Kidney (tissue), 14 donors: ENCODE results near the gene BORCS8. TPM values are rescaled to one million over a fixed set of nuclear protein-coding genes. Genes with fewer than 3 reads are reported as not detected.

Experiments used
- DNase-seq, 5 donors: peaks; one replicate each; pipeline ENCODE4 v3.0.0-alpha.2; 2013 to 2020
- FAIRE-seq: peaks from 2 replicates; lab custom pipeline; 2012; peaks lifted over from hg19 to GRCh38; lab: Jason Lieb, UNC
- H3K27ac ChIP-seq, 2 donors: one replicate each; pipeline ENCODE4 v1.7.0; 2013; ENCODE audit warnings: low read depth in 2 of 2, low read length in 2 of 2, inconsistent platforms in 1 of 2
- H3K27me3 ChIP-seq: one replicate; pipeline ENCODE4 v1.7.1; 2013; ENCODE audit warnings: low read length, inconsistent platforms; ENCODE audit not compliant: control insufficient read depth, insufficient read depth
- H3K36me3 ChIP-seq, 3 donors: one replicate each; pipeline versions ENCODE4 v1.7.0 to v1.7.1; 2013; ENCODE audit warnings: low read length in 3 of 3, control low read depth in 1 of 3, inconsistent platforms in 1 of 3; ENCODE audit not compliant: insufficient read depth in 3 of 3, control insufficient read depth in 2 of 3
- H3K4me1 ChIP-seq, 3 donors: one replicate each; pipeline versions ENCODE4 v1.7.0 to v1.7.1; 2013; ENCODE audit warnings: low read length in 3 of 3, inconsistent platforms in 1 of 3, low read depth in 1 of 3; ENCODE audit not compliant: control insufficient read depth in 2 of 3, insufficient read depth in 2 of 3
- H3K4me3 ChIP-seq, 3 donors: one replicate each; pipeline versions ENCODE4 v1.7.0 to v1.8.1; 2013; ENCODE audit warnings: low read length in 3 of 3, control low read depth in 1 of 3, inconsistent platforms in 1 of 3
- H3K9ac ChIP-seq, 3 donors: one replicate each; pipeline versions ENCODE4 v1.7.0 to v1.7.1; 2013; ENCODE audit warnings: low read length in 3 of 3, control low read depth in 1 of 3, inconsistent platforms in 1 of 3
- H3K9me3 ChIP-seq, 3 donors: one replicate each; pipeline versions ENCODE4 v1.7.0 to v1.7.1; 2013; ENCODE audit warnings: low read length in 3 of 3, control low read depth in 1 of 3, inconsistent platforms in 1 of 3; ENCODE audit not compliant: control insufficient read depth in 2 of 3, insufficient read depth in 1 of 3
- intact Hi-C: fragments of 100-400 bp; cut with DNase I; formaldehyde crosslinking; loops from one replicate; pipeline ENCODE4 v1.11.1; 2022
- polyA plus RNA-seq: library from polyadenylated mRNA; stranded (reverse); fragments of 350-450 nt; fragmentation: Illumina TruSeq; extraction: RNeasy Lipid Tissue Mini Kit (QIAGEN cat#74804); gene quantifications from one replicate; pipeline ENCODE4 v1.2.3, GENCODE V29; 2014; ENCODE audit warnings: low read depth, low replicate concordance; ENCODE audit not compliant: insufficient read depth
- total RNA-seq: library from RNA; stranded (reverse); fragmentation: NEBNext Ultra II Directional; extraction: Animal tissue kit (Norgen Biotek cat#: 25700); gene quantifications from one replicate; pipeline ENCODE4 v1.2.1, GENCODE V29; 2021
- TF ChIP-seq, protein P1 (sequence below): IDR thresholded peaks from 3 replicates; pipeline ENCODE4 v1.5.1; 2012; ENCODE audit warnings: mild to moderate bottlenecking, moderate library complexity, borderline replicate concordance; ENCODE audit not compliant: insufficient read depth; ENCODE audit errors: extremely low read depth
- donor health status: control.
- donor health status: control.
- donor health status: control.
- donor health status: control.
- donor health status: control.
- donor health status: DM: yes; HTN: yes; CAD: no.
- donor health status: Normal renal cell carcinoma (clear cell type).

The BORCS8 gene
- total and polyA plus RNA-seq, 2 donors from 2014 or later = 42.2 to 51.7 TPM

DNA sequence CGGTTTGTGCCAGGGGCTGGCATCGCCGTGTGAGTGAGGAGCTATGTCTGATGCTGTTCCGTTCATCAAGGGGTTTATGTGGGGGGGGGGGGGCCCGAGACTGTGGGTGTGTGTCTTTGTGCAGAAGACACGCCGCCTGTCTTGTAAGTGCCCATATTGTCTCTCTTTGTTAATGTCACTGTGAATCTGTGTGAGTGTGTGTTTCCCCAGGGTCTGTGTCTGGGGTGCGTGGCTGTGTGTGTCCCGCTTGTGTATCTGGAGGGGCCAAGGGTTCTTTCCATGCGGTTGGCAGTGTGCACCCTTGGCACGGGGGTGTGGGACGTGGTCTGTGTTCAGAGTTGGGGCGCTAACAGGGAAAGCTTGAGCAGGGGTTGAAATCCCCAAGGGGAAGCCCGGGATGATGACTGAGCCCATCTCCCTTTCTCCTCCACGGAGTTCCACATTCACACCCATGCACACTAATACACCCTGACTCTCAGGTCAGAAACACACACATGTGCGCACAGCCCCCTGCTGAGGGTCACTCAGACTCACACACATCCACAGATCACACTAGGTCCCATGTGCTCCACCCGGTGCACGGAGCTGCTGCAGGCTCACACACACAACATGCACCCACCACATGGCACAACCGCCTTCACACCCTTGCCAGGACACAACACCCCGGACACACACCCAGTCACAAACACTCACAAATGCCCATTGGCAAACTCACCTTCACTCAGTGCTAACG is 21.6 kb upstream of the BORCS8 start:
- no peak overlapping the region for H3K27ac ChIP-seq
- FAIRE-seq (no peak), DNase-seq (no peak)
- no peaks in the 10 kb centered on the region for H3K4me1 ChIP-seq
- peaks cover 14% of the 10 kb centered on the region for H3K27me3 ChIP-seq
- no peak overlapping the region for H3K9ac ChIP-seq
- no peaks in the 10 kb centered on the region for H3K9me3 ChIP-seq
- no peak overlapping the region for H3K4me3 ChIP-seq
- H3K36me3 ChIP-seq = no peaks in the 10 kb centered on the region
- intact Hi-C loops = no loop called here
- TF ChIP-seq, protein P1, sequence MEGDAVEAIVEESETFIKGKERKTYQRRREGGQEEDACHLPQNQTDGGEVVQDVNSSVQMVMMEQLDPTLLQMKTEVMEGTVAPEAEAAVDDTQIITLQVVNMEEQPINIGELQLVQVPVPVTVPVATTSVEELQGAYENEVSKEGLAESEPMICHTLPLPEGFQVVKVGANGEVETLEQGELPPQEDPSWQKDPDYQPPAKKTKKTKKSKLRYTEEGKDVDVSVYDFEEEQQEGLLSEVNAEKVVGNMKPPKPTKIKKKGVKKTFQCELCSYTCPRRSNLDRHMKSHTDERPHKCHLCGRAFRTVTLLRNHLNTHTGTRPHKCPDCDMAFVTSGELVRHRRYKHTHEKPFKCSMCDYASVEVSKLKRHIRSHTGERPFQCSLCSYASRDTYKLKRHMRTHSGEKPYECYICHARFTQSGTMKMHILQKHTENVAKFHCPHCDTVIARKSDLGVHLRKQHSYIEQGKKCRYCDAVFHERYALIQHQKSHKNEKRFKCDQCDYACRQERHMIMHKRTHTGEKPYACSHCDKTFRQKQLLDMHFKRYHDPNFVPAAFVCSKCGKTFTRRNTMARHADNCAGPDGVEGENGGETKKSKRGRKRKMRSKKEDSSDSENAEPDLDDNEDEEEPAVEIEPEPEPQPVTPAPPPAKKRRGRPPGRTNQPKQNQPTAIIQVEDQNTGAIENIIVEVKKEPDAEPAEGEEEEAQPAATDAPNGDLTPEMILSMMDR = no peak

DNA sequence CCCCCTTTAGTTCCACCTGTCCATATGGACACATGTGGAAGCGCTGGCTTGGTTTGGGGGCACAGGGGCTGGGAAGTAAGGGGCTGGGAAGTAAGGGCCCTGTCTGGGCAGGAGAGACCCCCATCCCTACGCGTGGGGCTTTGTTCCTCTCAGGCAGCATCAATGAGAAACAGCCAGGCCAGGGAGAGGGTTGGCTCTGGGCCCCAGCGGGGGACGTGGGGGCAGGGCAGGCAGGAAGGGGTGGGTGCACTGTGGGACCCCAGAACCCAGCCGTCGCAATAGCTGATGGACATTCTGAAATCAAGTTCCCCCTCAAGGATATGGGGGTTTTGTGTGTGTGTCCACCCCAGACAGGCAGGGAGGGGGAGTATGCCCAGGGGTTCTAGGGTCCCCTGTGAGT is 21.0 kb upstream of the BORCS8 start:
- no peaks in the 10 kb centered on the region for H3K4me1 ChIP-seq
- DNase-seq (no peak), FAIRE-seq (no peak)
- TF ChIP-seq, protein P1 = no peak
- H3K4me3 ChIP-seq = no peak overlapping the region
- no peaks in the 10 kb centered on the region for H3K9me3 ChIP-seq
- H3K36me3 ChIP-seq = no peaks in the 10 kb centered on the region
- H3K27me3 ChIP-seq = peaks cover 14% of the 10 kb centered on the region
- no peak overlapping the region for H3K27ac ChIP-seq
- intact Hi-C loops = no loop called here
- H3K9ac ChIP-seq = no peak overlapping the region

DNA sequence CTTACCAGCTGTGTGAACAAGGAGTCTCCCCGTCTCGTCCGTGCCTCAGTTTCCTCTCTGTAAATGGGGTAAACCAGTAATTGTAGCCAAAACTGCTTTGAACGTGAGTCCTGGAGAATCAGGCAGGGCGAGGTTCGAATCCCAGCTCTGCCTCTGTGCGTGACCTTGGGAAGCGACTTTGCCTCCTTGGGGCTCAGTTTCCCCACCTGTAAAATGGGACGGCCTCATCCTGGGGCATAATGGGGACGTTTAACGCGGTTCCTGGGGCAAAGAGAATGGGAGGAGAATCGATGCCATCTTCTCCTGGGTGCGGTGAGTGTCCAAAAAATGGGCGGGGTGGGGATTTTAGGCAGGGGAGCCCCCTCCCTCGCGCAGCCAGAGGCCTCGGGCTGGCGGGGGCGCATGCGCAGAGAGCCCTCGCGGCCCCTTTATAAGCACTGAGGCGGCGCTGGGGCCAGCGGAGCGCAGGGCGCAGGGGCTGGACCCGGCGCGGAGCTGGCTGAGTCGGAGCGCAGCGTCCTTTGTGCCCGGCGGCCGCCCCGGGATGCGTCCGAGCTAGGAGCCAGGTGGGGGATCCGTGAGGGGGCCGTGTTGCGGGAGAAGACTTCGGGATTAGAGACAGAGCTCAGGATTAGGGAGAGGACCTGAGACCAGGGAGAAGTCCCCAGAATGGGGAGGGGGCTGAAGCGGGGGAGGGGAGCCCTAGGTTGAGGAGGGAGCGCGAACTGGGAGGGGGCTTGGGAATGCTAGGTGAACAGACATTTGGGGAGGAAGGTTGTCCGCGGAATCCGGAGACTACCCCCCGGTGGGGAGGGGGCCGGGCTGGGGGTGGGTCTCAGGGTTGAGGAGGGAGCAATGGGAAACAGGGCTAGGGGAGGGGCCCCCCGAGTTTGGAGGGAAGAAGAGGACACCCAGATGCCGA is 19.8 kb upstream of the BORCS8 start, which contains the start of gene NCAN:
NCAN (plus strand) TSS at position 460 of the 922 bp plus-strand sequence. CDS start 4,996 bp downstream, outside the sequence.
- H3K4me1 ChIP-seq = no peaks in the 10 kb centered on the region
- H3K27ac ChIP-seq = no peak within 1 kb of the TSS
- no peak within 1 kb of the TSS for H3K4me3 ChIP-seq
- H3K9ac ChIP-seq = no peak within 1 kb of the TSS
- H3K27me3 ChIP-seq = peaks cover 14% of the 10 kb centered on the region
- intact Hi-C loops = no loop called here
- no peaks in the 10 kb centered on the region for H3K9me3 ChIP-seq
- FAIRE-seq = no peak
- peak in 1 of 5 donors; percentile 24 for DNase-seq
- H3K36me3 ChIP-seq = no peaks in the 10 kb centered on the region
- TF ChIP-seq, protein P1 = no peak
